Peyer's patch (tissue), 4 donors: ENCODE data around the gene SLC4A7. TPM values are rescaled to one million over a fixed set of nuclear protein-coding genes. Genes with fewer than 3 reads are reported as not detected.
A peak's percentile ranks its signal among the peaks of the same experiment; 100 is the strongest.

ENCODE experiments used
- DNase-seq, 3 donors: peaks; one replicate each; pipeline ENCODE4 v3.0.0-alpha.2; 2017 to 2019
- H3K27ac ChIP-seq, 4 donors: fragments of 200-600 bp; sonication (generic); one replicate each; pipeline ENCODE4 v1.5.1; 2016 to 2019
- H3K27me3 ChIP-seq, 2 donors: fragments of 200-600 bp; sonication (generic); one replicate each; pipeline ENCODE4 v1.5.1; 2019
- H3K36me3 ChIP-seq, 3 donors: fragments of 200-600 bp; sonication (generic); one replicate each; pipeline ENCODE4 v1.5.1; 2016 to 2019
- H3K4me1 ChIP-seq, 4 donors: fragments of 200-600 bp; sonication (generic); one replicate each; pipeline ENCODE4 v1.5.1; 2016 to 2019
- H3K4me3 ChIP-seq, 4 donors: fragments of 200-600 bp; sonication (generic); 1 replicate in 3 of 4; 2 replicates in 1 of 4; pipeline ENCODE4 v1.5.1; 2016 to 2019; ENCODE audit warnings: mild to moderate bottlenecking in 1 of 4
- H3K9me3 ChIP-seq, 4 donors: fragments of 200-600 bp; sonication (generic); one replicate each; pipeline ENCODE4 v1.5.1; 2016 to 2019; ENCODE audit warnings: mild to moderate bottlenecking in 1 of 4
- CTCF ChIP-seq, 6 experiments: fragments of 450-650 bp in 4 of 6; fragments of 200-600 bp in 2 of 6; sonication (generic) in 1 of 6; IDR thresholded peaks; one replicate each; pipeline ENCODE4 v1.5.1; 2017 to 2019; ENCODE audit warnings: antibody characterized with exemption in 6 of 6, mild to moderate bottlenecking in 3 of 6, moderate library complexity in 1 of 6
- POLR2A ChIP-seq, 2 donors: fragments of 450-650 bp; IDR thresholded peaks; one replicate each; pipeline ENCODE4 v1.5.1; 2017; ENCODE audit warnings: antibody characterized with exemption in 2 of 2, mild to moderate bottlenecking in 2 of 2, moderate library complexity in 2 of 2
- total RNA-seq, 4 donors: library from RNA; depleted of rRNA; stranded (reverse); fragments of >200 nt; gene quantifications; one replicate each; pipeline ENCODE4 v1.1.0, GENCODE V29; 2016

Gene SLC4A7
- total RNA-seq, 4 donors from 2014 or later: 92.4 to 201 (median 152) TPM

DNA sequence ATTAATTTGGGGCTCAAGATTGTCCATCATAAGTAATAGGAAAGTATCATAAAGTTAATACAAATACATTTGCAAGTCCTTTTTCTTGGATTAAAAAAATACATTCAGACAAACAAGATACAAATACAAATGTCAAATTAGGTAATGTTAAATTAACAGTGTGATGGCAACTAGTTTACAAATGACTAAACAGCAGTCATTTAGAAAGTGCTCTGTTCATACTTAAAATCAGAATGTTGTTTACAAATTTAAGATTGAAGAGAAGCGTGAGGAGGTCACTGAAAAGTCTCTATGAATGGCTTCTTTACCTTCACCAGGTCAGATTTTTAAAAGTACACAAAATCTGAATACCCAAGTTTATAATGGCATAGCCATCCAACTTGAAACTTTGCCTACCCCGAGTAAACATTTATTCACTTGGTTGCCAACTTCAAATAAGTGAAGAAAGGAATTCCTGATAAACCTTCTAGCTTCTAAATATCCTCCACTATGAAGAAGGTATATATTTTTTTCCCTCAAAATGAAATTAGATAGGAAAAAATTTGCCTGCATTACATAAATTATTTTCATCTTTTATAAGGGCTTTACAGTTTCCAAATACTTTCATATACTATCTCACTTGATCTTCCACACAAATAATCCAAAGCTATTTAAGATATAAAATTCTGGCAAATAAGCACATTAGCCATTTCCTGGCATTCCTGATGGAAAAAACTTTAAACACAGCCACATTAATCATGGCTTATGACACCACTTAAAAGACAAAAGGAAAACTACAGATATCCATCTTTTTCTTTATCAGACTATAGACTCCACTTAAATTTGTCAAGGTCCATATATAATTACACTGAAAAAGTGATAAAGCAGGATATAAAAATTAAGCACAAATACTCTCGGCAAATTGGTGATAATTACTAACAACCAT, 103.5 kb downstream of the SLC4A7 start:
- TF ChIP-seq CTCF (IDR thresholded peaks at IDR 0.05): no peak
- TF ChIP-seq POLR2A (IDR thresholded peaks at IDR 0.05): no peak
- H3K4me1 ChIP-seq: no peaks in the 10 kb centered on the region
- no peak overlapping the region for H3K4me3 ChIP-seq
- H3K27ac ChIP-seq: no peak overlapping the region
- no peak for DNase-seq
- H3K27me3 ChIP-seq: no peaks in the 10 kb centered on the region
- peaks cover 0 to 59% (median 0%) of the 10 kb centered on the region in 3 donors for H3K36me3 ChIP-seq
- H3K9me3 ChIP-seq: no peaks in the 10 kb centered on the region

DNA sequence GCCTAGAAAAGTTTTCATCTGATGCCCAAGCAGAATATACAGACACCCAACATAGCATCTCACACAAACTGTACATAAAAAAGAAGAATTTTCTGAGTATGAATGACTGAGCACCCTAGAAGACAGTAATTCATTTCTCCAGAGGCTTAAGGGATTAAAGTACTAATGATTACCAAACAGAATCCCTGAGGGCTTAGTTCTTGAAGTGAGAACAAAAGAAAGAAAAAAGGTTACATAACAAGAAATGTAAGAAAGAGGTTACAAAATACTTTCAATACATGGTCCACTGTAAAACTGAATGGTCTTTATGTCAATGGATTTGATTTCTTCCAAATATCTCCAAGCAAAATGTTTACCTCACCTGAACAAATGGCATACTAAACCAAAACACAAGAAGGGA, 105.9 kb downstream of the SLC4A7 start:
- H3K27me3 ChIP-seq: no peaks in the 10 kb centered on the region
- H3K4me3 ChIP-seq: no peak overlapping the region
- TF ChIP-seq CTCF (IDR thresholded peaks at IDR 0.05) (no peak), POLR2A (IDR thresholded peaks at IDR 0.05) (no peak)
- no peak overlapping the region for H3K27ac ChIP-seq
- H3K4me1 ChIP-seq: no peaks in the 10 kb centered on the region
- no peaks in the 10 kb centered on the region for H3K9me3 ChIP-seq
- DNase-seq: no peak
- H3K36me3 ChIP-seq: peaks cover 0 to 42% (median 0%) of the 10 kb centered on the region in 3 donors

GRCh38 chr3:27376109-27376772, 107.9 kb downstream of the SLC4A7 start:
- DNase-seq: no peak
- no peak for TF ChIP-seq POLR2A (IDR thresholded peaks at IDR 0.05)
- Histone ChIP-seq H3K27me3 (no peaks in the 10 kb centered on the region), H3K4me1 (no peaks in the 10 kb centered on the region), H3K4me3 (no peak overlapping the region), H3K9me3 (no peaks in the 10 kb centered on the region), H3K36me3 (peaks cover 0 to 31% (median 0%) of the 10 kb centered on the region in 3 donors), H3K27ac (no peak overlapping the region)

- Histone ChIP-seq H3K27ac (peak within 1 kb of the TSS in 1 of 4 donors; percentile 29), H3K4me3 (peak within 1 kb of the TSS; percentile 44 to 74 (median 62)), H3K9me3 (no peaks in the 10 kb centered on the region), H3K4me1 (peaks cover 0 to 7% (median 0%) of the 10 kb centered on the region in 4 donors), H3K27me3 (no peaks in the 10 kb centered on the region), H3K36me3 (peaks cover 0 to 7% (median 0%) of the 10 kb centered on the region in 3 donors)
- TF ChIP-seq POLR2A (IDR thresholded peaks at IDR 0.05): no peak
- TF ChIP-seq CTCF (IDR thresholded peaks at IDR 0.05): peak in 3 of 6 experiments; percentile 10 to 27 (median 23)
- DNase-seq: peak; percentile 89 to 96 (median 94)
These were observed 115.2 kb downstream of the SLC4A7 start, which contains the start of gene NEK10 for GRCh38 chr3:27368831-27369607. Gene NEK10, minus strand, starts transcription at chr3:27369383. Its CDS starts 16,501 bp downstream, at chr3:27352882.

- no peak for DNase-seq
- Histone ChIP-seq H3K36me3 (no peaks in the 10 kb centered on the region), H3K27ac (no peak overlapping the region), H3K4me3 (no peak overlapping the region), H3K4me1 (peaks cover 0 to 7% (median 0%) of the 10 kb centered on the region in 4 donors), H3K9me3 (no peaks in the 10 kb centered on the region), H3K27me3 (no peaks in the 10 kb centered on the region)
- TF ChIP-seq CTCF (IDR thresholded peaks at IDR 0.05): no peak
- TF ChIP-seq POLR2A (IDR thresholded peaks at IDR 0.05): no peak
These were observed 118.1 kb downstream of the SLC4A7 start for GRCh38 chr3:27366062-27366591.
